ENCODE data around the gene HOXD11. TPM values are rescaled to one million over a fixed set of nuclear protein-coding genes. Genes with fewer than 3 reads are reported as not detected.

Gene HOXD11
- total and polyA plus RNA-seq, 2 experiments from 2014 or later: not detected

DNA sequence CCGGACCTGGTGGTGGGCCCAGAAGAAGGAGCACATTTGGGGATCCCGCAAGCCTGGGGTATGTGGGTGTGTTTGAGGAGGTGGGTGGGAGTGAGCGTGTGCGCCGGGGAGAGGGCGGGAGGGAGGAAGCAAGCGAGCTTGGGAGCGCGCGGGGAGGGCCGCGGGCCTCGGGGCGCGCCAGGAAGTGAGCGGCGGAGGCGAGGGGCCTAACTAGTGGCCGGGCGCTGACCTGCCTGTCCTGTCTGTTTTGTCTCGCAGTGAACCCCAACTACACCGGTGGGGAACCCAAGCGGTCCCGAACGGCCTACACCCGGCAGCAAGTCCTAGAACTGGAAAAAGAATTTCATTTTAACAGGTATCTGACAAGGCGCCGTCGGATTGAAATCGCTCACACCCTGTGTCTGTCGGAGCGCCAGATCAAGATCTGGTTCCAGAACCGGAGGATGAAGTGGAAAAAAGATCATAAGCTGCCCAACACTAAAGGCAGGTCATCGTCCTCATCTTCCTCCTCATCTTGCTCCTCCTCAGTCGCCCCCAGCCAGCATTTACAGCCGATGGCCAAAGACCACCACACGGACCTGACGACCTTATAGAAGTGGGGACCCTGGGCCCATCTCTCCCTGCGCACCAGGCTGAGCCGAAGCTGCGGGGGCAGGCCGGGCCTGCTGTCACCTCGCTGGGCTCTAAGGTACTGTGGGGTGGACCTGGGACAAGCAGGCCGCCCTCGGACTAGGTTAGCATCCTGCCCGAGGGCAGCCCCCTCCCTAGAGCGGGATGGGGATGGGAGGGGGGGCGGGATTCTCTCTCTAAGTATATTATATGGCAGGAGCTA is 45.5 kb downstream of the HOXD11 start:
- Histone ChIP-seq H3K27me3 (peaks cover 100% of the 10 kb centered on the region), H3K36me3 (no peaks in the 10 kb centered on the region), H3K9me3 (ENCODE audit: low read depth) (peaks cover 3% of the 10 kb centered on the region), H3K4me3 (no peak overlapping the region), H3K27ac (no peak overlapping the region), H3K4me1 (ENCODE audit: low read depth) (peaks cover 4% of the 10 kb centered on the region)
- TF ChIP-seq, protein P1, sequence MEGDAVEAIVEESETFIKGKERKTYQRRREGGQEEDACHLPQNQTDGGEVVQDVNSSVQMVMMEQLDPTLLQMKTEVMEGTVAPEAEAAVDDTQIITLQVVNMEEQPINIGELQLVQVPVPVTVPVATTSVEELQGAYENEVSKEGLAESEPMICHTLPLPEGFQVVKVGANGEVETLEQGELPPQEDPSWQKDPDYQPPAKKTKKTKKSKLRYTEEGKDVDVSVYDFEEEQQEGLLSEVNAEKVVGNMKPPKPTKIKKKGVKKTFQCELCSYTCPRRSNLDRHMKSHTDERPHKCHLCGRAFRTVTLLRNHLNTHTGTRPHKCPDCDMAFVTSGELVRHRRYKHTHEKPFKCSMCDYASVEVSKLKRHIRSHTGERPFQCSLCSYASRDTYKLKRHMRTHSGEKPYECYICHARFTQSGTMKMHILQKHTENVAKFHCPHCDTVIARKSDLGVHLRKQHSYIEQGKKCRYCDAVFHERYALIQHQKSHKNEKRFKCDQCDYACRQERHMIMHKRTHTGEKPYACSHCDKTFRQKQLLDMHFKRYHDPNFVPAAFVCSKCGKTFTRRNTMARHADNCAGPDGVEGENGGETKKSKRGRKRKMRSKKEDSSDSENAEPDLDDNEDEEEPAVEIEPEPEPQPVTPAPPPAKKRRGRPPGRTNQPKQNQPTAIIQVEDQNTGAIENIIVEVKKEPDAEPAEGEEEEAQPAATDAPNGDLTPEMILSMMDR (IDR thresholded peaks at IDR 0.05; ENCODE audit: low read depth, low read length): no peak
- no peak for DNase-seq (ENCODE audit: low read depth in 1 of 2, low spot score in 1 of 2)

DNA sequence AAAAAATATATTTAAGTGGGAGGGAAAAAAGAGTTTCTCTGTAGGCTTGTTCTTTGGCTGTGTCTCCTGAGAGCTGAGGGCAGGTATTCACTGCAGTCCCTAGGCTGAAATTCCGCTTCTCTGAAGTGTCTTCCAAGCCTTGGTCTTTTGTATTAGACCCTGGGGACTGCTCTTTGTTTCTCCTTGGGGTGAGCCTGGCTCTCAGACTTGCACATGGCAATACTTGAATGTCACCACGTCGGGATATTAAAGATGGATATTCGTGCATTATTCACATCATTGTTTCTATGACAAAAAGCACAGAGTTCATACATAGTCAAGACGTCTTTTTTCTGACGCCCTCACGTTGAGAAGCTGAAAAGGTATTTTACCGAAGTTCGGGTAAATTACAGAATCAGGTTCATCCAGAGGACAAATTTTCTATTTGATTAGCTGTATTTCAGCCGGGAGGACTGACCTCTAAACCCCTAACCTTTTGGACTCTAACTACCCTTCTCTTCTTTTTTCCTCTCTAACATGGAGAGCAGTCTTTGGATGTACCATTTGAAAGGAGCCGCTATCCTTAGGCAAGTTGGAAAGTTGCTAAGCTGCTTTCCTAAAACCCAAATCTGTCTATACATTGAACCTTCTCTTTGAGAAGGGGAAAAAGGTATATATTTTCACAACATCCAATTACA is 47.6 kb downstream of the HOXD11 start:
- TF ChIP-seq, protein P1 (IDR thresholded peaks at IDR 0.05; ENCODE audit: low read depth, low read length): no peak
- H3K36me3 ChIP-seq: no peaks in the 10 kb centered on the region
- no peak overlapping the region for H3K4me3 ChIP-seq
- H3K27ac ChIP-seq: no peak overlapping the region
- peaks cover 100% of the 10 kb centered on the region for H3K27me3 ChIP-seq
- peaks cover 10% of the 10 kb centered on the region for H3K4me1 ChIP-seq (ENCODE audit: low read depth)
- peaks cover 3% of the 10 kb centered on the region for H3K9me3 ChIP-seq (ENCODE audit: low read depth)
- no peak for DNase-seq (ENCODE audit: low read depth in 1 of 2, low spot score in 1 of 2)

DNA sequence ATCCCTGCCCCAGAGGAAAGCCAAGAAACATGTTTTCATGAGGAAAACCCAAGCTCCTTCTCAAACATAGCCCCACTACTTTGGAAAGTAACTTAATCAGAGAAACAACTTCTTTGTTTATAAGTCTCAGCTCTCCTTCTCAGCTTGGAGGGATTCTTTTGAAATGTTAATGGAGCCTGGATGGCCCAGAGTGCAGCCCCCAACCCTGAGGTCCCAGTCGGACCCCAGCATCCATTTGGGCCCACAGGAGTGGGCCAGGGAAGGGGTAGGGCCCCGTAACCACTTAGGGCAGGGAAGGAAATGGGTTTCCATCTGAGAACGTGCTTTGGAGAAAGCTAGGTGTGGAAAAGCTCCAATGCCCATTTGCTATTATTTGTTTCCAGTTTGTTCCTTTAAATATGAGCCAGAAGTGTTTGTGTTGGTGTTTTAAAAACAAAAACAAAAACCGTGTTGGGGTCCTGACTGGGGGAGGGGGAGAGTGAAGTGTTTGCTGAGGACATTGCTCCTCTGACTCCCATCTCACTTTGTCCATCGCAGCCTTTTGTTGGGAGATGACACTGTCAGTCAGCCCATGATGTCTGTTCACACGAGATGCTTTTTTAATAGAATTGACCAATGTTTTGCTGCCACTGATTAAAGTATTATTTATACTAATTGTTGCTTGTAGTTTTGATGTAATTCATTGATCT is 48.4 kb downstream of the HOXD11 start:
- Histone ChIP-seq H3K9me3 (ENCODE audit: low read depth) (peaks cover 3% of the 10 kb centered on the region), H3K27ac (no peak overlapping the region), H3K4me1 (ENCODE audit: low read depth) (peaks cover 10% of the 10 kb centered on the region), H3K4me3 (no peak overlapping the region), H3K36me3 (no peaks in the 10 kb centered on the region), H3K27me3 (peaks cover 100% of the 10 kb centered on the region)
- DNase-seq (ENCODE audit: low read depth in 1 of 2, low spot score in 1 of 2): no peak
- TF ChIP-seq, protein P1 (IDR thresholded peaks at IDR 0.05; ENCODE audit: low read depth, low read length): no peak

DNA sequence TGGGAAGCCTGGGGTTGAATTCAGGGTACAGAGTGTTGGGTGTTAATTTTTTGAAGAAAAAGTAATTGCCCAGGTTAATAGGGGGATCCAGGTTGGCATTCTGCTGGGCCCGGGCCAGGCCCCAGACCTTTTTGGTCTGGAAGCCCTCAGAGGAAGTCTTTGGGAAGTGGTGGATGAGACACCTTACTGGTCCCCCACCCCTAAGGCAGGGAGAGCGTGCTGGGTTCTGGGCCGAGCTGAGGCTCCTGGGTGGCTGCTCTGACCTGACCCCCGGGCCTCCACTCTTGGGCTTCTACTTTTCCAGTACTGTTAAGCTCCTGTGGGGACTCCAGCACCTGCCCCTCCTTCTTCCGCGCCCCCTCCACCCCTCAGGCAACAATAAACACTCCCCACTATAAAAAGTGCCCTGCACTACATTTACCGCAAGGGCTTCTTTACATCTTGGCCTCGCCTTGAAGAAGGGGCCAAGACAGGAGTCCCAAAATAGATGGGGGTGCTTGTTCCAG is 49.3 kb downstream of the HOXD11 start:
- no peak overlapping the region for H3K4me3 ChIP-seq
- H3K27me3 ChIP-seq: peaks cover 100% of the 10 kb centered on the region
- H3K27ac ChIP-seq: no peak overlapping the region
- H3K9me3 ChIP-seq (ENCODE audit: low read depth): peaks cover 3% of the 10 kb centered on the region
- peaks cover 10% of the 10 kb centered on the region for H3K4me1 ChIP-seq (ENCODE audit: low read depth)
- no peaks in the 10 kb centered on the region for H3K36me3 ChIP-seq
- no peak for DNase-seq (ENCODE audit: low read depth in 1 of 2, low spot score in 1 of 2)
- TF ChIP-seq, protein P1 (IDR thresholded peaks at IDR 0.05; ENCODE audit: low read depth, low read length): no peak

DNA sequence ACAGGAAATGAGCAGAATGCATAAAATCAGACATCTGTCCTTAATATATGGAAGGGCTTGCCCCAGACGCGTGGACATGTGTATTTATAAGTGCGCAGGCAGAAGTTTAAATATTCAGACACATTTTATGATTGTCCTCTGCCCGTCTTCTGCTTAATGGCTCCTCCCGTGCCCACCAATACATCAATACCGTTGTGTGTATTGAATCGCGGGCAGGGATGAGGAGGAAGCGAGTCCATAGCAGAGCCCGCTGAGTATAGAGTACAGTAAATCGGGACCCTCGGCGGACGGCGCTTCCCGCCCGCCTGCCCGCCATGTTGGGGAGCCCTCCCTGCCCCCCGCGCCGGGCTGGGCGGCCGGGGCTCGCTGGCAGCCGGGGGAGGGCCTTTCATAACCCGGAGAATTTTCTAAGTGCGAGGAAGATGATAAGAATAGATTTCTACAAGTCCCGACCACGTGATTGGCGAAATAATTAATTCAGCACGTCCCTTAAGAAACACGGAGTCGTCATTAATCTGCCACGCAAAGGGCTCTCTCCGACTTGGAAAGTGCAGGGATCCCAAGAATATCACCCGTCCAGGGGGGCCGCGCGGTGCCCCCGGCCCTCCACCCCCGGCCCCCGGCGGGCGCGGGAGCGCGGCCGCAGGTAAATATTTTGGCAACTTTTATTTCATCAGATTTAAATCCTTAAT is 49.9 kb downstream of the HOXD11 start, which contains the start of gene HOXD3:
TSS of gene HOXD3 (plus strand) at position 501 of the 692 bp plus-strand sequence. CDS start 11,808 bp downstream, outside the sequence.
- peaks cover 10% of the 10 kb centered on the region for H3K4me1 ChIP-seq (ENCODE audit: low read depth)
- DNase-seq (ENCODE audit: low read depth in 1 of 2, low spot score in 1 of 2): no peak
- TF ChIP-seq, protein P1 (IDR thresholded peaks at IDR 0.05; ENCODE audit: low read depth, low read length): no peak
- H3K27me3 ChIP-seq: peaks cover 100% of the 10 kb centered on the region
- no peak within 1 kb of the TSS for H3K27ac ChIP-seq
- peak within 1 kb of the TSS; percentile 12 for H3K4me3 ChIP-seq
- no peaks in the 10 kb centered on the region for H3K36me3 ChIP-seq
- peaks cover 3% of the 10 kb centered on the region for H3K9me3 ChIP-seq (ENCODE audit: low read depth)

Measured in cardiac muscle cell (in vitro differentiated cells and primary cell).